Stimulated activated CD8-positive, alpha-beta memory T cell treated with anti-CD3 and anti-CD28 coated beads, Interleukin-7, amount 100 ng/mL, for 1 hour (primary cell): ENCODE measurements around the gene PDZRN4.
"Not testable (repeated sequence)": the region's sequence is repeated elsewhere in the genome, so short reads cannot be mapped to it uniquely, and the experiment has no call there.

ENCODE experiments used
- DNase-seq, 2 donors: peaks; one replicate each; pipeline ENCODE4 v3.0.0-alpha.2; 2020; ENCODE audit warnings: low read depth in 2 of 2

Gene PDZRN4

GRCh38 chr12:41558671-41559070 is 370.6 kb downstream of the PDZRN4 start:
- DNase-seq, result no peak

- no peak for DNase-seq
Observed at GRCh38 chr12:41563051-41563450, 374.9 kb downstream of the PDZRN4 start.

- DNase-seq, result no peak
Observed at GRCh38 chr12:41564816-41565215, 376.7 kb downstream of the PDZRN4 start.

- DNase-seq, result no peak
Observed at GRCh38 chr12:41566703-41567102, 378.6 kb downstream of the PDZRN4 start.

- no peak for DNase-seq
Observed at GRCh38 chr12:41573445-41573844, 385.3 kb downstream of the PDZRN4 start.

- DNase-seq, result no peak
Observed at GRCh38 chr12:41576925-41577324, 388.8 kb downstream of the PDZRN4 start.

GRCh38 chr12:41577995-41578394 is 389.9 kb downstream of the PDZRN4 start:
- no peak for DNase-seq

GRCh38 chr12:41585784-41586183 is 397.7 kb downstream of the PDZRN4 start:
- DNase-seq, result no peak

GRCh38 chr12:41587574-41587973 is 399.5 kb downstream of the PDZRN4 start:
- DNase-seq, result no peak

GRCh38 chr12:41589878-41590277 is 401.8 kb downstream of the PDZRN4 start:
- DNase-seq, result no peak

- no peak for DNase-seq
Observed at GRCh38 chr12:41596190-41596589, 408.1 kb downstream of the PDZRN4 start.

GRCh38 chr12:41604830-41605229 is 416.7 kb downstream of the PDZRN4 start:
- DNase-seq, result no peak

GRCh38 chr12:41605545-41606305 is 417.6 kb downstream of the PDZRN4 start:
- no peak for DNase-seq

- DNase-seq, result no peak
Observed at GRCh38 chr12:41606468-41607445, 418.6 kb downstream of the PDZRN4 start.

- DNase-seq, result no peak
Observed at GRCh38 chr12:41612892-41613557, 424.9 kb downstream of the PDZRN4 start.

- DNase-seq, result not testable (repeated sequence)
Observed at GRCh38 chr12:41615174-41615573, 427.1 kb downstream of the PDZRN4 start.

- no peak for DNase-seq
Observed at GRCh38 chr12:41619705-41620104, 431.6 kb downstream of the PDZRN4 start.

- no peak for DNase-seq
Observed at GRCh38 chr12:41621291-41621690, 433.2 kb downstream of the PDZRN4 start.
